Effector CD8-positive, alpha-beta T cell (primary cell): ENCODE data around the gene CARD18.

Experiments
- DNase-seq: peaks from one replicate; lab custom pipeline; 2025; lab: John Stamatoyannopoulos, UW
- total RNA-seq, 4 experiments: gene quantifications; one replicate each; lab custom pipeline; 2026; lab: John Stamatoyannopoulos, UW

The CARD18 gene
- total RNA-seq = 0 reads per million in 4 experiments

GRCh38 chr11:105139669-105140068 is at the start of gene CARD18:
TSS of gene CARD18 (minus strand) at chr11:105139769. CDS start at chr11:105139726, 43 bp downstream.
- no peak for DNase-seq

GRCh38 chr11:105183987-105184386 is 44.4 kb upstream of the CARD18 start:
- DNase-seq = no peak

- no peak for DNase-seq
These were observed 43.9 kb upstream of the CARD18 start for GRCh38 chr11:105183426-105183825.

- DNase-seq = no peak
These were observed 42.0 kb upstream of the CARD18 start for GRCh38 chr11:105181521-105181920.

- DNase-seq = no peak
These were observed 41.5 kb upstream of the CARD18 start for GRCh38 chr11:105181100-105181499.

- DNase-seq = no peak
These were observed 40.1 kb upstream of the CARD18 start for GRCh38 chr11:105179542-105180278.

- no peak for DNase-seq
These were observed 38.1 kb upstream of the CARD18 start for GRCh38 chr11:105177658-105178057.

- no peak for DNase-seq
These were observed 28.9 kb upstream of the CARD18 start for GRCh38 chr11:105168457-105168856.

- DNase-seq = no peak
These were observed 27.7 kb upstream of the CARD18 start for GRCh38 chr11:105167244-105167643.

GRCh38 chr11:105164208-105164607 is 24.6 kb upstream of the CARD18 start:
- DNase-seq = no peak

GRCh38 chr11:105162506-105162905 is 22.9 kb upstream of the CARD18 start:
- DNase-seq = no peak

GRCh38 chr11:105158436-105158835 is 18.9 kb upstream of the CARD18 start:
- no peak for DNase-seq

- no peak for DNase-seq
These were observed 17.2 kb upstream of the CARD18 start for GRCh38 chr11:105156720-105157119.

GRCh38 chr11:105156231-105156630 is 16.7 kb upstream of the CARD18 start:
- no peak for DNase-seq

GRCh38 chr11:105155679-105156078 is 16.1 kb upstream of the CARD18 start:
- no peak for DNase-seq

GRCh38 chr11:105153392-105153791 is 13.8 kb upstream of the CARD18 start:
- DNase-seq = no peak

GRCh38 chr11:105152560-105152959 is 13.0 kb upstream of the CARD18 start:
- DNase-seq = no peak

GRCh38 chr11:105152021-105152512 is 12.5 kb upstream of the CARD18 start:
- no peak for DNase-seq

- no peak for DNase-seq
These were observed 9.9 kb upstream of the CARD18 start for GRCh38 chr11:105149477-105149876.

GRCh38 chr11:105148241-105148640 is 8.7 kb upstream of the CARD18 start:
- DNase-seq = no peak

GRCh38 chr11:105144887-105145286 is 5.3 kb upstream of the CARD18 start:
- no peak for DNase-seq

GRCh38 chr11:105142167-105142566 is 2.6 kb upstream of the CARD18 start:
- no peak for DNase-seq

- DNase-seq = no peak
These were observed 2.3 kb downstream of the CARD18 start for GRCh38 chr11:105137286-105137685.

GRCh38 chr11:105135883-105136282 is 3.7 kb downstream of the CARD18 start:
- DNase-seq = no peak
